HG03139 (cell line): ENCODE data around the gene UNC13B.
"Not testable (repeated sequence)": the region's sequence is repeated elsewhere in the genome, so short reads cannot be mapped to it uniquely, and the experiment has no call there.

Experiments used
- ATAC-seq: cut with Tn5 transposase; IDR thresholded peaks from one replicate; pipeline ENCODE4 v1.9.1; 2021; ENCODE audit not compliant: unreplicated experiment

The UNC13B gene

DNA sequence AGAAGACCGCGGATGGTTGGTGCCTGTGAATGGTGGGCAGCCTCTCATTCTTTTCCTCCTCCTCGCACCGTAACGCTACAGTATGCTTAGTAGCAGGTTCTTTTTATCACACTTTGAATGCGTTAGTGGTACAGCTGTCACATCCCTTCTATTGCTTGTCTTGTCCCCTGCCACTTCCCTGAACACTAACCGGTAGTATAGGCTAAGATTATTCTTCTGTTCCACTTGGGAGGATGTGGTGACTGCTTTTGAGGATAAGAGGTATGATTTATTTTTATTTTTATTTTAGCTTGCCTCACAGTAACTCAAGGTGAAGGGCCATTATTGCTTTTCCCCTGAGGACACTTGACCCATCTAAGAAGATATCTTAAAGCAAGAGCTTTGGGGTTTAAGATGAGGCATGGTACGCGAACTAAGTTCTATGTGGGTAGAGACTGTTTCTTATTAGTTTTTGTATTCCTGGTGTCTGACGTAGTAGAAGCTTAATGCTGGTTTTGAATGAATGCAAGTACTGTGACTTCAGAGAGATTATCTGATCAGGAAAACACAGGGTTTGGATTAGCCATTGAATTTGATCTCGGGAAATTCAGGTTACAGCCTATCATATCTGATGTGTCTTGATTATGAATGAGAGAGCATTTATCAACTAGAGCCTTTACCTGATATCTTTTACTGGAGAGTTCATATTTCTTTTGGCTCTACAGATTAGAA lies 951 bp downstream of the UNC13B start:
- ATAC-seq = no peak

DNA sequence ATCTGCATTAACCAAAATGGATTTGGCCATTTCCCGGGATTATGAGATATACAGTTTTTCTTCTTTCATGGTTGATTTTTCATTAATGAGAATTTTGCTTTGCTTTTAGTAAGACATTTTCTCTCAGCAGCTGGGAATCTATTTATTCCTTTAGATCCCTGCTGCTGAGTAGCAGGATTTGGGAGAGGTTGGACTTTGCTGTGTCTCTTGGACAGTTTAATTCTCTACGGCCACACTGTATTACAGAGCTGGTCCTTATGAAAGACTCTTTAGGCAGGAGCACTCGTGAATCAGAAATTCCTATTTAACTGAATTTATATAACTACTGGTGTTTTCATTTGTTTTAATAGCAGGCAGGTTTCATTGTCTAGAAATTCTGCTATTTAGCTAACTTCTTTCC lies 1.6 kb downstream of the UNC13B start:
- no peak for ATAC-seq

DNA sequence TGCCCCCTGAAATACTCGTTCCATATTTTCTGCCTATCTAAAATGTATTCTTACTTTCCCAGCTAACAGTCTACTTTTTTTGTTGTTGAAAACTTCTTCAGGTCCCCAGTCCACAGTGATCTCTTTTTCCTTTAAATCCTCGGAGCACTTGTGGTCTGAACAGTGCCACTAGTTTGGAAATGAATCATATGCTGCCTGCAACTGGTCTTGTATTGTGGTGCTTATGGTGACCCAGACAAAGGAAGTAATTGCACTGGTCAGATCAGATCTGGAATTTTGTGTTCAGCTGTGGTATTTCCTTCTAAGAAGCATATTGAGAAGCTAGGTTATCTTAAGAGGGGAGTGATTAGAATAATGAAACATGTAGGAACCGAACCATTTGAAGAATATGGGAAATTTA lies 2.9 kb downstream of the UNC13B start:
- no peak for ATAC-seq

DNA sequence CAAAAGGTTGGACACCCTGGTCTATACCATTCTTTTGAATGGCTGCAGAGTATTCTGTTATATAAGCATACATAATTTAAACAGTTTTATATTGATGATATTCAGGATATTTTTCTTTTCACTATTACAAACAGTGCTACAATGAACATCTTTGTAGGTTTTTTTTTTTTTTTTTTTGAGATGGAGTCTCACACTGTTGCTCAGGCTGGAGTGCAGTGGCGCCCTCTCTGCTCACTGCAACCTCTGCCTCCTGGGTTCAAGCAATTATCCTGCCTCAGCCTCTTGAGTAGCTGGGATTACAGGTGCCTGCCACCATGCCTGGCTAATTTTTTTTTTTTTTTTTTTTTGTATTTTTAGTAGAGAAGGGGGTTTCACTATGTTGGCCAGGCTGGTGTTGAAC lies 5.6 kb downstream of the UNC13B start:
- not testable (repeated sequence) for ATAC-seq

DNA sequence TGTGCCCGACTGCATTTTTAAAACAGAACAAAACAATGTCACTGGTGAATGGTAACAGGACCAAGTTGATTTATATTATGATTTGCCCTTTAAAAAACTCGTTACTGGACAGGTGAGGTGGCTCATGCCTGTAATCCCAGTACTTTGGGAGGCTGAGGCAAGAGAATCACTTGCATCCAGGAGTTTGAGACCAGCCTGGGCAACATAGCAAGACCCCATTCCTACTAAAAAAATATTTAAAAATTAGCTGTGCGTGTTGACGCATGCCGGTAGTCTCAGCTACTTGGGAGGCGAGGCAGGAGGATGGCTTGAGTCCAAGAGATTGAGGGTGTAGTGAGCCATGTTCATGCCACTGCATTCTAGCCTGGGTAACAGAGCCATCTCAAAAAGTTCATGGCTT lies 7.2 kb downstream of the UNC13B start:
- no peak for ATAC-seq

DNA sequence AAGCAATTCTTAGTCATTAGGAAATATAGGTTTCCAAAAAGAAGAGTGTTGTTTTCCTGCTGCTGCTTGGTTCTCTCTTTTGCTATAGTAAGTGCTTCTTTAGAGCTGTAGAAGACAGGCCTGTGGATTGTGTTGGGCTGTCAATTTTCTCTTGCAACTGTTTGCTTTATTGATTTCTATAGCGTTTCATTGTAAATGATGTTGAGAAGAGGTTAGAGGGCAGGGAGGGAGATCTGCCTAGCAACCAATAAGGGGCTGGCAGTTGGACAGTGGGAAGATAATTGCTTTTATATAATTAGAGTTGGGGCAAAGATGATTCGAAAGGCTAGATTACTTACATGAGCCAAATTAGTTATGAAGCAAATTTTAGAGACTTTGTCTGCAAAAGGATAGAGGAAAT lies 11.1 kb downstream of the UNC13B start:
- no peak for ATAC-seq

DNA sequence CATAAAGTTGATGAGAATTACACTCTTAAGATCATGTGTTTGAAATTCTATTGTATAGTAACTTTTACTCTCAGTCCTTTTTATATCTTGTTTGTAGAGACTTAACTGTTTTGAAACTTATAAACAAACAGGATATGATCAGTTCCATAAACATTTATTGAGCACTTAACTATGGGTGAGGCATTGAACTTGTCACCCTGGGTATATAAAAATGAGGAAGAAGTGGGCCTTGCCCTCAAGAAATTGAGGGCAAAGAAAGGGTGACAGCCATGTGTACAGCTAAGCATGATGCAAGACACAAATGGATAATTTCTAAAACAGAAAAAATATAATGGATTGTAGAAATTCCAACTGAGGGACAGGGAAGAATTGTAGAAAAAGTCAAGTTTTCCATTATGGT lies 15.7 kb downstream of the UNC13B start:
- ATAC-seq = no peak

DNA sequence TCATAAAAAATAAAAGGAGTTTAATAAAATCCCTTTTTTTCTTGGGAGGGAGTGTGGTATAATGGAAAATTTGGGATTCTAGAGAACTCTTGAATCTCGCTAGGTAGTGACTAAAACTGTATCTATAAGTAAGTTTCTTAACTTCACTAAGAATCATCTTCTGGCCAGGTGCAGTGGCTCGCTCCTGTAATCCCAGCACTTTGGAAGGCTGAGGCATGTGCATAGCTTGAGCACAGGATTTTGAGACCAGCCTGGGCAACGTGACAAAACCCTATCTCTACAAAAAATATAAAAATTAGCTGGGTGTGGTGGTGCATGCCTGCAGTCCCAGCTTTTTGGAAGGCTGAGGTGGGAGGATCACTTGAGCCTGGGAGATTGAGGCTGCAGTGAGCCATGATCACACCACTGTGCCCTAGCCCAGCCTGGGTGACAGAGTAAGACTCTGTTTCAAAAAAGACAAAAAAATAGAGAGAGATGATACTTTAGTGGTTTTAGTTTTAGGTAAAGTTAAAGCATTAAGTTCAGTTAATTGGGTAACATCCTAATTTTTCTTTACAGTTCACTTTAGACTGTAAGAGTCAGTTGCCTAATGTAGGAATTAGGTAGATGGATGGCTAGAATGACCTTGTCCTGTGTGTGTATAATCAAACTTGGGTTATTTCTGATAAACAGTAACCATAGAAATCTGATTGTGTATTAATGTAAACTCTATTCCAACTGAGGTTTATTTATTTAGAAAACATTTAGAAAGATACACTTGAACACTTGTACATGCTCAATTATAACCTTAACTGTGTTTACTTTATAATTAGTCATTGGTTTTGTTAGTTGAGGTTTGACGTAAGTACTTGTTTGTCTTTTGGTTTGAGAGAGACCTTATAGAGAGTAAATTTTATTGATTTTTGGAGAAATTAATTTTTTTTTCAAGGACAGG lies 17.8 kb downstream of the UNC13B start:
- ATAC-seq = no peak

DNA sequence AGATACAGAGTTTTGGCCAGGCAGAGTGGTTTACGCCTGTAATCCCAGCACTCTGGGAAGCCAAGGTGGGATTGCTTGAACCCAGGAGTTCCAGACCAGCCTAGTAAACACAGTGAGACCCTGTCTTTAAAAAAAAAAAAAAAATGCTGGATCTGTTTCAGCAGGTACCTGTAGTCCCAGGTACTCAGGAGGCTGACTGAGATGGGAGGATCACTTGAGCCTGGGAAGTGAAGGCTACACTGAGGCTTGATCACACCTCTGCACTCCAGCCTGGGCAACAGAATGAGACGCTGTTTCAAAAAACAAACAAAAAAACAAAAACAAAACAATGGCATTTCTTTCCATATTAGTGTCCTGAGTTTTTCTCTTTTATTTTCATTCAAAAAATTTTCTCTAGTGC lies 19.0 kb downstream of the UNC13B start:
- ATAC-seq = no peak

DNA sequence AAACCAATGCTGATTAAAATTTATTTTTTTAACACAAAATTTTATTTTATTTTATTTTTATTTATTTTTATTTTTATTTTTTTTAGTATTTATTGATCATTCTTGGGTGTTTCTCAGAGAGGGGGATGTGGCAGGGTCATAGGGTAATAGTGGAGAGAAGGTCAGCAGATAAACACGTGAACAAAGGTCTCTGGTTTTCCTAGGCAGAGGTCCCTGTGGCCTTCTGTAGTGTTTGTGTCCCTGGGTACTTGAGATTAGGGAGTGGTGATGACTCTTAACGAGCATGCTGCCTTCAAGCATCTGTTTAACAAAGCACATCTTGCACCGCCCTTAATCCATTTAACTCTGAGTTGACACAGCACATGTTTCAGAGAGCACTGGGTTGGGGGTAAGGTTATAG lies 20.6 kb downstream of the UNC13B start:
- not testable (repeated sequence) for ATAC-seq

DNA sequence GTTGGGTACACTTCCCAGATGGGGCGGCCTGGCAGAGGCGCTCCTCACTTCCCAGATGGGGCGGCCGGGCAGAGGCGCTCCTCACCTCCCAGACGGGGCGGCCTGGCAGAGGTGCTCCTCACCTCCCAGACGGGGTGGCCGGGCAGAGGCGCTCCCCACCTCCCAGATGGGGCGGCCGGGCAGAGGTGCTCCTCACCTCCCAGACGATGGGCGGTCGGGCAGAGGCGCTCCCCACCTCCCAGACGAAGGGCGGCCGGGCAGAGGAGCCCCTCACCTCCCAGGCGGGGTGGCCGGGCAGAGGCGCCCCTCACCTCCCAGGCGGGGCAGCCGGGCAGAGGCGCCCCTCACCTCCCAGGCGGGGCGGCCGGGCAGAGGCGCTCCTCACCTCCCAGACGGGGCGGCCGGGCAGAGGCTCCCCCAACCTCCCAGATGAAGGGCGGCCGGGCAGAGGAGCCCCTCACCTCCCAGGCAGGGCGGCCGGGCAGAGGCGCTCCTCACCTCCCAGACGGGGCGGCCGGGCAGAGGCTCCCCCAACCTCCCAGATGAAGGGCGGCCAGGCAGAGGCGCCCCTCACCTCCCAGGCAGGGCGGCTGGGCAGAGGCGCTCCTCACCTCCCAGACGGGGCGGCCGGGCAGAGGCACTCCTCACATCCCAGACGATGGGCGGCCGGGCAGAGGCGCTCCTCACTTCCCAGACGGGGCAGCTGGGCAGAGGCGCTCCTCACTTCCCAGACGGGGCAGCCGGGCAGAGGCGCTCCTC lies 21.4 kb downstream of the UNC13B start:
- ATAC-seq = not testable (repeated sequence)

DNA sequence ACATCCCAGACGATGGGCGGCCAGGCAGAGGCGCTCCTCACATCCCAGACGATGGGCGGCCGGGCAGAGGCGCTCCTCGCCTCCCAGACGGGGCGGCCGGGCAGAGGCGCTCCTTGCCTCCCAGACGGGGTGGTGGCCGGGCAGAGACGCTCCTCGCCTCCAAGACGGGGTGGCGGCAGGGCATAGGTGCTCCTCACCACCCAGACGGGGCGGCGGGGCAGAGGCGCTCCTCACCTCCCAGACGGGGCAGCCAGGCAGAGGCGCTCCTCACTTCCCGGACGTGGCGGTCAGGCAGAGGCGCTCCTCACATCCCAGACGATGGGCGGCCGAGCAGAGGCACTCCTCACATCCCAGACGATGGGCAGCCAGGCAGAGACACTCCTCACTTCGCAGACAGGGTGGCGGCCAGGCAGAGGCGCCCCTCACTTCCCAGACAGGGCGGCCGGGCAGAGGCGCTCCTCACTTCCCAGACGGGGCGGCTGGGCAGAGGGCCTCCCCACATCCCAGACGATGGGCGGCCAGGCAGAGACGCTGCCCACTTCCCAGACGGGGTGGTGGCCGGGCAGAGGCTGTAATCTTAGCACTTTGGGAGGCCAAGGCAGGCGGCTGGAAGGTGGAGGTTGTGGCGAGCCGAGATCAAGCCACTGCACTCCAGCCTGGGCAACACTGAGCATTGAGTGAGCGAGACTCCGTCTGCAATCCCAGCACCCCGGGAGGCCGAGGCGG lies 22.1 kb downstream of the UNC13B start:
- ATAC-seq = not testable (repeated sequence)

DNA sequence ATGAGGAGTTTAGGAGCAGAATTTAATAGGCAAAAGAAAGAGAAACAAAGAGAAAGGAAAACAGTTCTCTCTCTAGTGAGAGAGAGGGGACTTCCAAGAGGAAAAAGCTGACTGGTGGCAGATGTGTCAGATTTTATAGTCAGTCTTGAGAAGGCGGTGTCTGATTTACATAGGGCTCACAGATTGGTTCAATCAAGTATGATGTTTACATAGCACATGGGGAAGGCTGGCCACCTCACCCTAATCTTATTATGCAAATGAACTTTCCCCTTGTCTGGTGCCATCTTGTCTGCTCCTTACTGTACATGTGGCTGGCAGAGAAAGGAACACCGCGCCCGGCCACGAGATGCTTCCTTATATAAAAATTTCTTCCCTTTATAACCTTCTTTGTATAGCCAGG lies 24.7 kb downstream of the UNC13B start:
- no peak for ATAC-seq

DNA sequence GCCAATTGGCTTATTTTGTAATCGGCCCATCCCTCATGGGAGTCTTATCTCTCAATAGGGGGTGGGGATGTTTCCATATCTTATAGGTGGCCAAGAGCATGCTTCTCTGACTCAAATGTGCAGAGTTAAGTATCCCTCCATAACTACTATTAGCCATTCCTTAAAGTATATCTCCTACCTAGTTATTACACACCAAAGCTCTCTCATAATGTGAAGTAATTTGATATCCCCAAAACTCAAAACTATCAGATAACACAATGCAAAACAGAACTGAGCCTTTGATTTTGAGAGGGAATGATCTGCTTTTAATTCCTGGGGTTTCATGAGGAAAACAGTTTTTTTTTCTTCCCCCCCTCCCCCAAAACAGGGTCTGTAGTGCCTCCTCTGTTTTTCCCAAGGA lies 28.4 kb downstream of the UNC13B start:
- no peak for ATAC-seq

DNA sequence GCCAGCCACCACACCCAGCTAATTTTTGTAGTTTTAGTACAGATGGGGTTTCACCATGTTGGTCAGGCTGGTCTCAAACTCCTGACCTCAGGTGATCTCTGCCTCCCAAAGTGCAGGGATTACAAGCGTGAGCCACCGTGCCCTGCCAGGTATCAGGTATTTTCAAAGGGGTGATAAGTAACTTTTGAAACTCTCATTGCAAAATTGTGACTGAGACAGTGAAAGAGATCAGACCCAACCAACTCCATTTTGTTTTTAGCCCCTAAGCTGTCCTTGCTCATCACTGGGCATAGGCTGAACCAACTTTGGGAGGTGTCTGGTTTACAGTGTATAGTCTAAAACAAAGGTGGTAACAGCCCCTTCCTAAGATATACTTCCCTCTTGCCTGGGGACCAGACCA lies 29.3 kb downstream of the UNC13B start:
- ATAC-seq = no peak

DNA sequence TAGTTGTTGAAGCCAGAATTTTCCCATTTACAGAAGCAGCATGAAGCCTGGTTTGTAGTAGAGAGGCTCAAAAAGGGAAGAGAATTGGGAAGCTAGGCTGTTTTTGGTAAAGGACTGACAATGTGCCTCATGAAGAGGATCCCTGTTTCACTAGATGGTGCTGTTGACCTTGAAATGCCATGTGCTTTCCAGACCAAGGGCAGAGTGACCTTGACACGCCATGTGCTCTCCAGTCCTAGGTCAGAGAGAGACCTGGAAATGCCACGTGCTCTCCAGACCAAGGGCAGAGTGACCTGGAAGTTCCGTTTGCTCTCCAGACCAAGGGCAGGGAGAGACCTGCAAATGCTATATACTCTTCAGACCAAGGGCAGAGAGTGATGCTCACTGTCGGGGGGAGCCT lies 32.0 kb downstream of the UNC13B start:
- no peak for ATAC-seq

DNA sequence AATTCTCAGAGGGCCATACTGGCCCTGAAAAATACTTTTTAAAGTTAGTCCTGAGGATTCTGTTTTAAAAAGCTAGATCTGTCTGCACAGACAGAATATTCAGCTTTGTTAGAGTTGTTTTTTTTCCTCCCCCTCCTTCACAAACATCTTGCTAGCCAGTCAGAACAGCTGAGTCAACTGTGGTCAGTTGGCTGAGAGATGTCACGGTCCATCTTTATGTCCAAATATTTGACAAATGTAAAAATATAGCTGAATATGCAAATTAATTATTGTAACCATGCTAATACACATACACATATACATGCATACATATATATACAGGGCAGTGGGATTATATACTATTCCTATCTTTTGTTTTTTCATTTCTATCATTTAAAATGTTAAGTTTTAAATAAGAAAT lies 33.9 kb downstream of the UNC13B start:
- no peak for ATAC-seq

DNA sequence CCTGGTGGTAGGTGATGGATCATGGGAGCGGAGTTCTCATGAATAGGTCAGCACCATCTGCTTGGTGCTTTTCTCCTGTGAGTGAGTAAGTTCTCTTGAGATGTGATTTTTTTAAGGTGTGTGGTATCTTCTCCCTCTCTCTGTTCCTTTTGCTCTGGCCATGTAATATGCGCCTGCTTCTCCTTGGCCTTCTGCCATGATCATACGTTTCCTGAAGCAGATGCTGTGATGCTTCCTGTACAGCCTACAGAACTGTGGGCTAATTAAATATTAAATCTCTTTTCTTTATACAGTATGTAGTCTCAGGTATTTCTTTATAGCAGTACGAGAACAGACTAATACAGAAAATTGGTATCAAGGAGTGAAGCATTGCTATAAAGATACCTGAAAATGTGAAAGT lies 36.4 kb downstream of the UNC13B start:
- no peak for ATAC-seq

DNA sequence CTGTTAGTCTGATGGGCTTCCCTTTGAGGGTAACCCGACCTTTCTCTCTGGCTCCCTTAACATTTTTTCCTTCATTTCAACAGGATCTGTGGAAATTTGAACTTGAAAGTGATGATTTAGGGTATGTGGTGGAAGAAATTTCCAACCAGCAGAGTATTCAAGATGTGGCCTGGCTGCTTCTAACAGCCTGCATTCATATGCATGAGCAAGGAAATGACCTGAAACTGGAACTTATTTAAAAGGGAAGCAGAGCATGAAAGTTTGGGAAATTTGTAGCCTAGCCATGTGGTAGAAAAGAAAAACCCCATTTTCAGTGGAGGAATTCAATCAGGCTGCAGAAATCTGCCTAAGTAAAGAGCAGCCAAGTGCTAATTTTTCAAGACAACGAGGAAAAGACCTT lies 41.7 kb downstream of the UNC13B start:
- no peak for ATAC-seq

DNA sequence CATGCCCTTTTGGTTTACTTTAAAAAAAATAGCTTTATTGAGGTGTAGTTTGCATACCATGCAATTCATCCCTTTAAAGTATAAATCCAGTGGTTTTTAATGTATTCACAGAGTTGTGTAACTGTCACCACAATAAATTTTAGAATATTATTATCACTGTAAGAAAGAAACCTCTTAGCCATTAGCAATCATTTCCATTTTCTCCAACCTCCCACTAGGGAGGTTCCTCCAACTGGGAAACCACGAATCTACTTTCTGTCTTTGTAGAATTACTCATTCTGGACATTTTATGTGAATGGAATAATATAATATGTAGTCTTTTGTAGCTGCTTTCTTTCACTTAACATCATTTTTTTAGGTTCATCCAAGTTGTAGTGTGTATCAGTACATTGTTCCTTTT lies 43.5 kb downstream of the UNC13B start:
- ATAC-seq = no peak

DNA sequence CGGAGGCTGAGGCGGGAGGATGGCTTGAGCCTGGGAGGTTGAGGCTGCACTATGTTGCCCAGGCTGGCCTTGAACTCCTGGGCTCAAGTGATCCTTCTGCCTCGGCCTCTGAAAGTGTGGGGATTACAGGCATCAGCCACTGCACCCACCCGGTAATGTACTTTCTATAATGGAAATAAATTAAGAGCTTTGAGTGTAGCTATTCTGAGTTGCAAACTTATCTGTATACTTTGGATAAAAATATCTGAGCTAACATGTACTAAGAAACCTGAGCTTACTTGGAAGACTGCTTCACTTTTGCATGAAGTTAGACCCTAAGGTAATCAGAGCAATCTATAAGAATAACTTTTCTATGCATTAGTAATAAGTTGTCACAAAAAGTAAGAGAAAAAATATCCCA lies 50.0 kb downstream of the UNC13B start:
- ATAC-seq = no peak
